Measurements from ENCODE around the gene SSC4D.

The SSC4D gene

DNA sequence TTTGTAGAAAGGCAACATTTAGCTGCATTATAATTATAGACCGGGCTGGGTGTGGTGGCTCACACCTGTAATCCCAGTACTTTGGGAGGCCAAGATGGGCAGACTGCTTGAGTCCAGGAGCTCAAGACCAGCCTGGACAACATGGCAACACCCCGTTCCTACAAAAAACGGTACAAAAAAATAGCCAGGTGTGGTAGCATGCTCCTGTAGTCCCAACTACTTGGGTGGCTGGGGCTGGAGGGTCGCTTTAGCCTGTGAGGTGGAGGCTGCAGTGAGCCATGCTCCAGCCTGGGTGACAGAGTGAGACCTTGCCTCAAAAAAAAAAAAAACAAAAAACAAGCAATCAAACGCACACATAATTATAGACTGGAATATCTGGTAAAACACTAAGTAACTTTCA lies 55.8 kb downstream of the SSC4D start:
- DNase-seq, result no peak

DNA sequence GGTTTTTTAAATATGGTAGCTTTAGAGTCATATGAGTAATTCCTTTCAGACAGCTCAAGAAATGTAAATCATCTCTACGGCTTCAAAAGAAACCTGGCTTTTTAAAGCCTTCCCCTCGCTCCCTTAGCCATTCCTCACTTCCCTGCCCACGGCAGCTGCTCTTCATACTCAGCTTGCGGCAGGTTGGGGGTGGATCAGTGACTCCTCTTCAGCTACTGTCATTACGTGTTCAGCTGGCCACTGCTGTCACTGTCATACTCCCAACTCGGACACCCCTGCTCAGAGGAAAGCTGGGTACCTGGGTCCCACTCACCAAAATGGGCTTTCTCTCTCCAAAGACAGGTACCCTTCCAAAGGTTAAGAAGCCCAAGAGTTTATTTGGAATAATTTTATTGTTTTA lies 57.3 kb downstream of the SSC4D start:
- DNase-seq, result no peak

GRCh38 chr7:76351372-76351771 lies 58.1 kb downstream of the SSC4D start:
- DNase-seq, result no peak

DNA sequence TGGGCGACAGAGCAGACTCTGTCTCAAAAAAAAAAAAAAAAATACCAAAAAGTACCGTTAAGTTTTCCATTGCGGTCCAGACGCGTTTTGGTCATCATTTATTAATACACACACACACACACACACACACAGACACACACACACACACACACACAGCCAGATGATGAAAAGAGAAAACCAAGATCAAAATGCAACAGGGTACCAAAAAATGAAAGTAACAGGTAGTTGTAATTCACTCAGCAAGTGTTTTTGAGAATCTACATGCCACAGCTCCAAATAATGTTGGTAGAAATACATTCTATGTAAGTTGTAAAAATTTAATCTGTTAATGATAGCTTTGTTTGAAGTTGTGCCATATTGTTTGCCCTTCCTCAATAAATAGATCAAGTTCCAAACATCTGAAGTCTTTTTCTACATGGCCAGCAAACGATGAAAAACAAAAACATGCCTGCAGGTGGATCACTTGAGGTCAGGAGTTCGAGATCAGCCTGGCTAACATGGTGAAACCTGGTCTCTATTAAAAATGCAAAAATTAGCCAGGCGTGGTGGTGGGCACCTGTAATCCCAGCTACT lies 60.1 kb downstream of the SSC4D start:
- no peak for DNase-seq

DNA sequence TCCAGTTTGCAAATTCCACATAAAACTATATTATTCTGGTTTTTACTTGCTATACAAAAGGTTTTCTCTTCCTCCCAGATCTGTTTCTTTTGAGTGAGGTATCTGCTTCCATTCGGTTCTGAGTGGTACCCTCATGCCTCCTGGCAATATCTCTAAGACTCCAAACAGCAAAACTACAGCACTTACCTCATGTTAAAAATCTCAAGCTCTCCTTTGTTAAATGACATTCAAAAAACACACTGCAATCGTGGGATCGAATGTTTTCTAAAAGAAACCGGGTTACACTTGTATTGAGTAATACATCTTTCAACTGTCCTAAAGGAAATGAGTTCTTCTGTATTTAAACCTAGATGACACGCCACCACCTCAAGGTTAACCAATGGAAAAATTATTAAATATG lies 61.8 kb downstream of the SSC4D start:
- DNase-seq, result no peak

DNA sequence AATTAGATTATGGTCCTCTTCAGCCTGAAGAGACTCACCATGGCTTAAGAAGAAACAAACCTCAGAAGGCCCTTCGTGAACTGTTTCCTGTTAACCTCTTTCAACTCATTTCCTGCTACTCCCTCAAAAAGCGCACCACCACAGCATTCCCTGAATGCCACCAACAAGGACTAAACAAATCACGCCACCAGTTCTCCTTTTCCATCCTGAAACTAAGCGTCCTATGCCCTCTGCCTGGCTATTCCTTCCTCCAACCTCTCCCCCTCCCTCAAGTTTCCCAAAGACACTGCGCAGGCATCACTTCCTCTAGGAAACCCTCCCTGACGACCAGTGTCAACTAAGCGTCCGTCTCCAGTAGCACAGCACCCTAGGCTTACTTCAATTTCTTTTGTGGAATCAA lies 62.7 kb downstream of the SSC4D start:
- no peak for DNase-seq

DNA sequence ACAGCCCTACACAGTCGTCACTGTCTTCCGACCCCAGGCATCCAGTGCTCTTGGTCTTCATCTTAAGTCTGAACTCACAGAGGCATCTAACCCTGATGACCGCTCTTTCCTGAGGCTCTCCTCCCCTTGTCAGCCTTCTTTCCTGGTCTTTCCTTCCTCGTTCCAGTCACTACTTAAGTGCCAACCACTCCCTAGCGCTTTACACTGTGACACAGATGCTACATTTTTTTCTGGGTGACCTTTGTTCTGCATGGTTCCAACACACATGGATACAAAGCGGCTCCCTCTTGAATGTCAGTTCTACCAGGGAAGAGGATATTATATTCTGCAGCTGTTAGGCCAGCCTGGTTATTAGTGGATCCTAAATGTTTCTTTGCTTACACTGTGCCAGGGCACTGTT lies 63.4 kb downstream of the SSC4D start:
- no peak for DNase-seq

DNA sequence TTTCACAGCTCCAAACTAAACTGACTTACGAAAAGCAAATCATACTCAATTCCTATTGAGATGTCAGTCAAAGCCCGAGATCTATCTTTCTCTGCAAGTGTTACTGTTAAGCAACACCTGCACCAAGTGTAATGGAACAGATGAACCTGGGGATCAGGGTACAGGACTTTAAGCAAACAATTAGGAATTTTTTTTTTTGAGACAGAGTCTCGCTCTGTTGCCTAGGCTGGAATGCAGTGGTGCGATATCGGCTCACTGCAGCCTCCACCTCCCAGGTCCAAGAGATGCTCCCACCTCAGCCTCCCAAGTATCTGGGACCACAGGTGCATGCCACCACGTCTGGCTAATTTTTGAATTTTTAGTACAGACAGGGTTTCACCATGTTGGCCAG lies 65.6 kb downstream of the SSC4D start:
- no peak for DNase-seq

- DNase-seq, result no peak
These were observed 66.1 kb downstream of the SSC4D start for GRCh38 chr7:76343294-76343930.

- no peak for DNase-seq
These were observed 67.3 kb downstream of the SSC4D start for GRCh38 chr7:76342222-76342621.

- no peak for DNase-seq
These were observed 68.8 kb downstream of the SSC4D start for GRCh38 chr7:76340617-76341131.

All from T-helper 9 cell (primary cell).